ENCODE data around the gene PACRG. TPM values are rescaled to one million over a fixed set of nuclear protein-coding genes. Genes with fewer than 3 reads are reported as not detected.

The PACRG gene
- total RNA-seq, 1 donor: under 0.01 TPM

GRCh38 chr6:163318071-163318786 lies 590.5 kb downstream of the PACRG start:
- no peak for DNase-seq (ENCODE audit: low read depth)
- TF ChIP-seq, protein P1, sequence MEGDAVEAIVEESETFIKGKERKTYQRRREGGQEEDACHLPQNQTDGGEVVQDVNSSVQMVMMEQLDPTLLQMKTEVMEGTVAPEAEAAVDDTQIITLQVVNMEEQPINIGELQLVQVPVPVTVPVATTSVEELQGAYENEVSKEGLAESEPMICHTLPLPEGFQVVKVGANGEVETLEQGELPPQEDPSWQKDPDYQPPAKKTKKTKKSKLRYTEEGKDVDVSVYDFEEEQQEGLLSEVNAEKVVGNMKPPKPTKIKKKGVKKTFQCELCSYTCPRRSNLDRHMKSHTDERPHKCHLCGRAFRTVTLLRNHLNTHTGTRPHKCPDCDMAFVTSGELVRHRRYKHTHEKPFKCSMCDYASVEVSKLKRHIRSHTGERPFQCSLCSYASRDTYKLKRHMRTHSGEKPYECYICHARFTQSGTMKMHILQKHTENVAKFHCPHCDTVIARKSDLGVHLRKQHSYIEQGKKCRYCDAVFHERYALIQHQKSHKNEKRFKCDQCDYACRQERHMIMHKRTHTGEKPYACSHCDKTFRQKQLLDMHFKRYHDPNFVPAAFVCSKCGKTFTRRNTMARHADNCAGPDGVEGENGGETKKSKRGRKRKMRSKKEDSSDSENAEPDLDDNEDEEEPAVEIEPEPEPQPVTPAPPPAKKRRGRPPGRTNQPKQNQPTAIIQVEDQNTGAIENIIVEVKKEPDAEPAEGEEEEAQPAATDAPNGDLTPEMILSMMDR (IDR thresholded peaks at IDR 0.05; ENCODE audit: insufficient read depth, low read depth, low read length): no peak
- H3K4me3 ChIP-seq (ENCODE audit: low read depth, low read length): no peak overlapping the region

- DNase-seq (ENCODE audit: low read depth): no peak
- no peak overlapping the region for H3K4me3 ChIP-seq (ENCODE audit: low read depth, low read length)
- TF ChIP-seq, protein P1 (IDR thresholded peaks at IDR 0.05; ENCODE audit: insufficient read depth, low read depth, low read length): no peak
Observed at GRCh38 chr6:163319609-163320366, 592.0 kb downstream of the PACRG start.

DNA sequence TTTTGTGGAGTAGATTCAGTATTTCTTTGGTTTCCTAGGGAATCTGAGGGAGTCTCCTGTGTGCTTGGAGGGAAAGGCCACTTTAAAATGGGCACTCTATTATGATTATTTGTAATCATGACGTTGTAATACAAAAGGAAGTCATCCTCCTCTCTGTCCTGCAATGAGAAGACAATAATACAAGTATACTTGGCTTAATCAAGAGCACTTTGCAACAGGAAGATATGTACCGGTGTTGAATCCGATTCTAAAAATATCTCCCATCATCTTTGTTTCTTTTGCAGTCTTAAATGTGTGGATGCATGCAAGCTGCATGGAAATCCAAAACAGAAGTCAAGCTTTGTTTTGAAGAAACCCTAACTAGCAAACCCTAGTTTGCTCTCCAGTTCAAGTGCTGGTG lies 592.6 kb downstream of the PACRG start:
- no peak for DNase-seq (ENCODE audit: low read depth)
- TF ChIP-seq, protein P1 (IDR thresholded peaks at IDR 0.05; ENCODE audit: insufficient read depth, low read depth, low read length): no peak
- no peak overlapping the region for H3K4me3 ChIP-seq (ENCODE audit: low read depth, low read length)

GRCh38 chr6:163320804-163321203 lies 593.0 kb downstream of the PACRG start:
- TF ChIP-seq, protein P1 (IDR thresholded peaks at IDR 0.05; ENCODE audit: insufficient read depth, low read depth, low read length): no peak
- no peak overlapping the region for H3K4me3 ChIP-seq (ENCODE audit: low read depth, low read length)
- no peak for DNase-seq (ENCODE audit: low read depth)

DNA sequence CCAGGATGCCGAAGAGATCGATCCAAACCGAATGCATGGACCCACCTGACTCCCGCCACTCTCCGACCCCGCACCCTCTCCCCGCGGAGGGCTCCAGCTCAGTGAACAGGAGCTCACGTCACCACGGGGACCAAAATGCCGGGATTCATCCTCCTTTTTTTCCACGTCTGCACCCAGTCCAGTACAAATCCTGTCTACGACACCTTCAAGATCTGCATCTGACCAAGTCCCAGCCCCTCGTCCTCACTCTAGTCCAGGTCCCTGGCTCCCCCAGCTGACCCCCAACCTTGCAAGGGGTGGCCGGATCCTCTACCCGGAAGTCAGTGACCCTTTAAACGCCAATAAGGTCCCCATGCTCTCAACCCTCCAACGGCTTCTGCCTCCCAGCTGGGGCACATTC lies 593.9 kb downstream of the PACRG start:
- no peak overlapping the region for H3K4me3 ChIP-seq (ENCODE audit: low read depth, low read length)
- no peak for DNase-seq (ENCODE audit: low read depth)
- TF ChIP-seq, protein P1 (IDR thresholded peaks at IDR 0.05; ENCODE audit: insufficient read depth, low read depth, low read length): no peak

- TF ChIP-seq, protein P1 (IDR thresholded peaks at IDR 0.05; ENCODE audit: insufficient read depth, low read depth, low read length): no peak
- H3K4me3 ChIP-seq (ENCODE audit: low read depth, low read length): no peak overlapping the region
- no peak for DNase-seq (ENCODE audit: low read depth)
Observed at GRCh38 chr6:163323274-163323673, 595.5 kb downstream of the PACRG start.

All from fibroblast of villous mesenchyme (primary cell).